PC-9 (cell line): Measurements from ENCODE around the gene PHF19.

Experiments
- EZH2 ChIP-seq: fragments of 200-600 bp; sonication (generic); IDR thresholded peaks from 2 replicates; pipeline ENCODE4 v1.8.0; 2017; ENCODE audit warnings: antibody characterized with exemption, low read depth
- TF ChIP-seq, protein P1 (sequence below): fragments of 200-600 bp; sonication (generic); conservative IDR thresholded peaks from 2 replicates; pipeline ENCODE4 v1.6.1; 2017; ENCODE audit warnings: mixed run types, antibody characterized with exemption, mild to moderate bottlenecking, moderate library complexity

DNA sequence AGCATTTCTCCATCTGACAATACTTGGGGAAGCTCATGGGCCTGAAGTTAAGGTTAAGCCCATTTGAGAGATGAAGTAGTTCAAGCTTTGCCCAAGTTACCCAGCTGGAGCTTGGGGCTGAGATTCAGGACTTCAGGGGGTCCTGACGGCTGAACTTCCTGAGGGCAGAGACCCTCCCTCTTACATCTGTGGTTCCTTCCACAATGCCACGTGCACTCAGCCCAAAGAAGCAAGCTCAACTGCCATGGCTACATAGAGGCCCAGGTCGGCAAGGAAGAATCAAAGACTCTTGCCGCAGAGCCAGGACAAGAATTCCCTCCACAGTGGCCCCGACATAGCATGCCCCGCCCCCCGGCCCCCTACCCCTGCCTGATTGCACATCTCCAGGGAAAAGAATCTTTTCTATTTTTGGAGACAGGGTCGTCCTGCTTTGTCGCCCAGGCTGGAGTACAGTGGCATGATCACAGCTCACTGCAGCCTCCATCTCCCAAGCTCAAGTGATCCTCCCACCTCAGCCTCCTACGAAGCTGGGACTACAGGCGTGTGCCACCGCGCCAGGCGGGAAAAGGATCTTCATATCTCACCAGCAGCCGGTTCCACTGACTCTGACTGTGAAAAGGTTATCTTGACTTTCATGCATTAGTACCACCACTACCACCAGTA lies 9.2 kb downstream of the PHF19 start:
- TF ChIP-seq, protein P1, sequence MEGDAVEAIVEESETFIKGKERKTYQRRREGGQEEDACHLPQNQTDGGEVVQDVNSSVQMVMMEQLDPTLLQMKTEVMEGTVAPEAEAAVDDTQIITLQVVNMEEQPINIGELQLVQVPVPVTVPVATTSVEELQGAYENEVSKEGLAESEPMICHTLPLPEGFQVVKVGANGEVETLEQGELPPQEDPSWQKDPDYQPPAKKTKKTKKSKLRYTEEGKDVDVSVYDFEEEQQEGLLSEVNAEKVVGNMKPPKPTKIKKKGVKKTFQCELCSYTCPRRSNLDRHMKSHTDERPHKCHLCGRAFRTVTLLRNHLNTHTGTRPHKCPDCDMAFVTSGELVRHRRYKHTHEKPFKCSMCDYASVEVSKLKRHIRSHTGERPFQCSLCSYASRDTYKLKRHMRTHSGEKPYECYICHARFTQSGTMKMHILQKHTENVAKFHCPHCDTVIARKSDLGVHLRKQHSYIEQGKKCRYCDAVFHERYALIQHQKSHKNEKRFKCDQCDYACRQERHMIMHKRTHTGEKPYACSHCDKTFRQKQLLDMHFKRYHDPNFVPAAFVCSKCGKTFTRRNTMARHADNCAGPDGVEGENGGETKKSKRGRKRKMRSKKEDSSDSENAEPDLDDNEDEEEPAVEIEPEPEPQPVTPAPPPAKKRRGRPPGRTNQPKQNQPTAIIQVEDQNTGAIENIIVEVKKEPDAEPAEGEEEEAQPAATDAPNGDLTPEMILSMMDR, result no peak
- no peak for TF ChIP-seq EZH2
